DLD1 (cell line): ENCODE data around the gene DNAH14.
"Not testable (repeated sequence)": the region's sequence is repeated elsewhere in the genome, so short reads cannot be mapped to it uniquely, and the experiment has no call there.

Experiments
- in situ Hi-C: cut with HindIII; loops from 2 replicates; pipeline ENCODE4 v1.10.0; 2017; ENCODE audit warnings: low sequenced_read_pairs

The DNAH14 gene

GRCh38 chr1:224991550-224991949 is 62.1 kb downstream of the DNAH14 start:
- in situ Hi-C loops: not testable (repeated sequence)

DNA sequence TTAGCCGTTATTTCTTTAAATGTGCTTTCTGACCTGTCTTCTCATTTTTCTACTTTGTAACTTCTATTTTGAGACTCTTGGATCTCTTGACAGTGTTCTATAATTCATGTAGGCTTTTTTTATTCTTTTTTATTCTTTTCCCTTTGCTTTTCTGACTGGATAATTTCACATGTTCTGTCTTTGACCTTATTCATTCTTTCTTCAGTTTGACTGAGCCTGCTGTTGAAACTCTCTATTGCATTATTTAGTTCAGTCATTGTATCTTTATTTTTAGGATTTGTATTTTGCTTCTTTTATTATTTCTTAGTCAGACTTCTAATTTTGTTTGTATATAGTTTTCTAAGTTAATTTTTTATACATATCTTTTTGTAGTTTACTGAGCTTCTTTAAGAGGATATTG is 66.1 kb downstream of the DNAH14 start:
- in situ Hi-C loops: no loop called here

DNA sequence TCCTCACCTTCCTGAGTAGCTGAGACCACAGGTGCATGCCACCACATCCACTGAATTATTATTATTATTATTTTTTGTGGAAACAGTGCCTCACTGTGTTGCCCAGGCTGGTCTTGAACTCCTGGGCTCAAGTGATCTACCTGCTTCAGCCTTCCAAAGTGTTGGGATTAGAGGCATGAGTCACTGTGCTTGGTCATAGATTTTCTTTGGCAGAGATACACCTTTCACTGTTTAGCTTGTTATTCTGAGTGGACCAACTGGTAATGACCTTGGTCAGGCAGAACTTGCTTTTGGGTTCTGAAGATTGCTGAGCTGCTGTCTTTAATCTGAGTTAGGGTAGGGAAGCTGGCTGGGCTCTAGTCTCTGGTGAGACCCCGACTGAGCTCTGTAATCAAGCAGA is 66.8 kb downstream of the DNAH14 start:
- in situ Hi-C loops: no loop called here

DNA sequence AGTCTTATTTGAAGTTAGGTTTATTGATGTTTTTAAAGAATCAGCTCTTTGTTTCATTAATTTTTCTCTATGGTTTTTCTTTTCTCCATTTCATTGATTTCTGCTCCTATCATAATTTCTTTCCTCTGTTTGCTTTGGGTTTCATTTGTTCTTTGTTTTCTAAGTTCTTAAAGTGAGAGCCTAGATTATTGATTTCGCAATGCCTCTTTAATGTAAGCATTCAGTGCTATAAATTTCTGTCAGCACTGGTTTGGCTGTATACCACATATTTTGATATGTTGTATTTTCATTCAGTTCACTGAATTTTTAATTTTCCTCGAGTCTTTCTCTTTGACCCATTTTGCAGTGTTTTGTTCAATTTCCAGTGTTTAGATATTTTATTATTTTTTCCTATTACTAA is 68.7 kb downstream of the DNAH14 start:
- in situ Hi-C loops: no loop called here

DNA sequence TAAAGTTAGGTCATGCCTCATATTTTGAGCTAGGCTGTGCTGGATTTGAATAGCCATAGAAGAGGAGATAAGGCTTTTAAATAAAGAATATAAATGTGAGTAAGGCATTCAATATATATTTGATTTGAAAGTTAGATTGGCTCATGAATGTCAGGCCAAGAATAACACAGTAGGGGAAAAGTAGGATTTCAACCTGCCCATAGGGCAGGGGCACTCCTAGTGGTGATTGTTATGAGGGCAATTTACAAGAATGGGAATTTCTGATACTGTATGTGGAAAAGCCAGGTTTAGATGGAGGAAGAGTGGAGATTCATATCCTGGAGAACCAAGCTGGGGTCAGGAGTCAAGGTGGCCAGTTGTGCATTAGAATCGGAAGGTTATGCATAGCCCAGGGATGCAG is 74.9 kb downstream of the DNAH14 start:
- in situ Hi-C loops: no loop called here

DNA sequence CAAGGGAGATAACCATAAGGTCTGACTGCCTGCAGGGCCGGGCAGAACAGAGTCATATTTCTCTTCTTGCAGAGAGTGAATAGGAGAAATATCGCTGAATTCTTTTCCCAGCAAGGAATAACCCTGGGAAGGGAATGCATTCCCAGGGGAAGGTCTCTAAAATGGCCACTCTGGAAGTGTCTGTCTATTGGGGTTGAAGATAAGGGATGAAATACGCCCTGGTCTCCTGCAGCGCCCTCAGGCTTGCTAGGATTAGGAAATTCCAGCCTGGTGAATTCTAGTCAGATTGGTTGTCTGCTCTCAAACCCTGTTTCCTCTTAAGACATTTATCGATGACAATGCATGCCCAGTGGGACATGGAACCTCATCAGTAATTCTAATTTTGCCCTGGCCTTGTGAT is 76.9 kb downstream of the DNAH14 start:
- in situ Hi-C loops: not testable (repeated sequence)

DNA sequence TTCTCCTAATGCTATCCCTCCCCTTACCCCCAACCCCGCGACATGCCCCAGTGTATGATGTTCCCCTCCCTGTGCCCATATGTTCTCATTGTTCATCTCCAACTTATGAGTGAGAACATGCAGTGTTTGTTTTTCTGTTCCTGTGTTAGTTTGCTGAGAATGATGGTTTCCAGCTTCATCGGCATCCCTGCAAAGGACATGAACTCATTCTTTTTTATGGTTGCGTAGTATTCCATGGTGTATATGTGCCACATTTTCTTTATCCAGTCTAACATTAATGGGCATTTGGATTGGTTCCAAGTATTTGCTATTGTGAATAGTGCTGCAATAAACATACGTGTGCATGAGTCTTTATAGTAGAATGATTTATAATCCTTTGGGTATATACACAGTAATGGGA is 78.6 kb downstream of the DNAH14 start:
- in situ Hi-C loops: not testable (repeated sequence)

DNA sequence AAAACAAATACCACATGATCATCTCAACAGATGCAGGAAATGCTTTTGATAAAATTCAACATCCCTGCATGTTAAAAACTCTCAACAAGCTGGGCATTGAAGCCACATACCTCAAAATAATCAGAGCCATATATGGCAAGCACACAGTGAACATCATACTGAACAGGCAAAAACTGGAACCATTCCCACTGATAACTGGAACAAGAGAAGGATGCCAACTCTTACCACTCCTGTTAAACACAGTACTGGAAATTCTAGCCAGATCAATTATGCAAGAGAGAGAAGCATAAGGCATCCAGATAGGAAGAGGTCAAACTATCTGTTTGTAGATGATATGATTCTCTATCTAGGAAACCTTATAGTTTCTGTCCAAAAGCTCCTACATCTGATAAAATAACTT is 91.6 kb downstream of the DNAH14 start:
- in situ Hi-C loops: no loop called here

- in situ Hi-C loops: no loop called here
Measured at GRCh38 chr1:225026701-225027100, 97.2 kb downstream of the DNAH14 start.

DNA sequence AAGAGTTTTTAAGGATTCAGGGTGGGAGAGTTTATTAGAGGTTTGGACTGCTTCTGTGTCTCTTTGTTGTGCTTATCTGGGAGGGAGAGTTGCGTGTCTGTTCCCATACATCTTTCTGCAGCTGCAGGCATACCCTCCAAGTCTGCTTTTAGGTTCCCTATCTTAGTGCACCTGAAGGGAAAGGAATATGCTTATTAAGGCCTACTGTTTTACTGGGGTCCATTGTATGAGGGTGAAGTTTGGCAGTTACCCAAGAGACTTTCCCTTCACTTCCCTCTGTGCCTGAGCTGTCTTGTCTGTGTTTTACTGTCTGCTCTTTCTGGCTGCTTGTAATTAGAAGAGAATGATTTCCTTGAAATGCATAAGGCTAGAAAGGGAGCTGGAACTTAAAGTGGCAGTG is 107.0 kb downstream of the DNAH14 start:
- in situ Hi-C loops: not testable (repeated sequence)

GRCh38 chr1:225042263-225042662 is 112.8 kb downstream of the DNAH14 start:
- in situ Hi-C loops: no loop called here

DNA sequence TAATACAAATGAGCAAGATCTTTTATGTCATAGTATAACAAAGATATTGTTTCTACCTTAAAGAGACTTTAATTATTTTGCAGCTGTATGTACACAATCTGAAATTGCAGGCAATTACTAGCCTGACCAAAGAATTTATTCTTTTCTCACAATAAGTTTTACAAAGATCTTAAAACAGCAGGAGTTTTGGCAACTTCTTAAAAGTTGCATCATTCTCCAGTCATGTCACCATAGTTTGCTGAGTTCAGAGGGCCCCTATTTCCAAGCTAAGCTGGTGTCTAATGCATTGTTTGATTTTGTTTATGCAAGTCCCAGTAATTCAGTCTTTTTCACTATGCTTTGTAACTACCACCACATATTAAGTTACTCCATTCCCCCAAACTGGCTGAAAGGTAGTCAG is 114.8 kb downstream of the DNAH14 start:
- in situ Hi-C loops: no loop called here

- in situ Hi-C loops: no loop called here
Measured at GRCh38 chr1:225049594-225049993, 120.1 kb downstream of the DNAH14 start.

- in situ Hi-C loops: no loop called here
Measured at GRCh38 chr1:225063722-225064121, 134.2 kb downstream of the DNAH14 start.

- in situ Hi-C loops: no loop called here
Measured at GRCh38 chr1:225070972-225071371, 141.5 kb downstream of the DNAH14 start.

- in situ Hi-C loops: no loop called here
Measured at GRCh38 chr1:225097175-225097574, 167.7 kb downstream of the DNAH14 start.

DNA sequence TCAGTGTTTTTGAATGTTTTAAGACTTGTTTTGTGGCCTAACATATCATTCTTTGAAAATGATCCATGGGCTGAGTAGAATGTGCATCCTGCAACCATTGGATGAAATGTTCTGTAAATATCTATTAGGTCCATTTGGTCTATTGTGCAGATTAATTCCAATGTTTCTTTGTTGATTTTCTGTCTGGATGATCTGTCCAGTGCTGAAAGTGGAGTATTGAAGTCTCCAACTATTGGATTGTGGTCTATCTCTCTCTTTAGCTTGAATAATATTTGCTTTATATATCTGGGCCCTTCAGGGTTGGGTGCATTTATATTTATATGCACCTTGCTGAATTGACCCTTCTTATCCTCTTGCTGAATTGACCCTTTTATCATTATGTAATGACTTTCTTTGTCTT is 181.5 kb downstream of the DNAH14 start:
- in situ Hi-C loops: no loop called here

DNA sequence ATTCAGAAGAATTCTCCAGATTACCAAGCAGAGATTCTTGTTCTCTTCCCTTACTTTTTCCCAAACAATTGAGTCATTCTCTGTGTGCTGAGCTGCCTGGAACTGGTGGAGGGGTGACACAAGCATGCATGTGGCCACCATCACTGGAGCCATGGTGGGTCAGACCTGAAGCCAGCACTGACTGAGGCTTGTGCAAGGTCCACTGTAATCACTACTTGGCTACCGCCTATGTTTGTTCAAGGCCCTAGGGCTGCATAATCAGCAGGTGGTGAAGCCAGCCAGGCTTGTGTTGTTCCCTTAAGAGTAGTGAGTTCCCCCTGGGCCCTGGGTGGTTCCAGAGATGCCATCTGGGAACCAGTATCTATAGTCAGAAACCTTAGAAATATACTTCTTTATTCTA is 183.8 kb downstream of the DNAH14 start:
- in situ Hi-C loops: no loop called here

DNA sequence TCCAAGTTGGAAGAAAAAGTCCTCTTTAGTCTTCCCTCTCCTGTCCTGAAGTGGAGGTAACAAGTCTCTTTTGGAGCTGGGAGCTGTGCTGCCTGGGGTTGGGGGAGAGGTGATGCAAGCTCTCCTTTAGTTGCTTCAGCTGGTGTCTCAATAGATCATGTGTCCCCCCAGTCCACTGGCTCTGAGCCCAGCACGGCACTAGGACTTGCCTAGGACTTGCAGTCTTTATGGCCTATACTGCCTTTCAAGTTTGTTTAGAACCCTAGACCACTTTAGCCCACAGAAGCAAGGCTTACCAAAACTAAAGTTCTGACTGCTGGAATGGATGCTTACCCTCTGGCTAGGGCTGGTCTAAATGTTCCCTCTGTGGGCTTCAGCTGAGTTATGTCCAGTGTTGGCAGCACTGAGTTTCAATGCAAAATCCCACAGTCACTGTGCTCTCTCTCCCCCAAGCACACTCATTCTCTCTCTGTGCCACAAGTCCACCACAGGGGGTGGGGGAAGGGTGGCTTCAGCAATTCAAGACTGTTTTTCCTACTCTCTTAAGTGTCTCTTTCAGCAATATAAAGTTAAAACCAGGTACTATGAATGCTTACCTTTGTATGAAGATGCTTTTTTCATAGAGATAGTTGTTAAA is 185.0 kb downstream of the DNAH14 start:
- in situ Hi-C loops: no loop called here

DNA sequence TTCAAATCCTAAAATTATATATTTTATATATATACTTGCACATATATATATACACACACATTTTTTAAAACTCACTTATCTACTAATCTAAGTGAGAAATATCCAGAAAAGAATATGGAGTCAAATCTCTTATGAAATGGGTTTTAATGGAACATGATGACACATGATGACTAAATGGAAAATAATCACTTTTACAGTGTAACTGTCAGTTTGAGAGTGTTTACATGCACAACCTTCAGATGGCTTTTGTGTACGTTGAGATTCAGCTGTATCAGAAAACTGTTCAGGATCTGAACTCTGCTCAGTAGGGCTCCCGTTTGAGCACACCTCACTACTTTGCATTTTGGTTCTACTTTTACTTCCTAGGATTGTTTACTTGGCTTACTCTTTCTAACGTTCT is 189.8 kb downstream of the DNAH14 start:
- in situ Hi-C loops: no loop called here

DNA sequence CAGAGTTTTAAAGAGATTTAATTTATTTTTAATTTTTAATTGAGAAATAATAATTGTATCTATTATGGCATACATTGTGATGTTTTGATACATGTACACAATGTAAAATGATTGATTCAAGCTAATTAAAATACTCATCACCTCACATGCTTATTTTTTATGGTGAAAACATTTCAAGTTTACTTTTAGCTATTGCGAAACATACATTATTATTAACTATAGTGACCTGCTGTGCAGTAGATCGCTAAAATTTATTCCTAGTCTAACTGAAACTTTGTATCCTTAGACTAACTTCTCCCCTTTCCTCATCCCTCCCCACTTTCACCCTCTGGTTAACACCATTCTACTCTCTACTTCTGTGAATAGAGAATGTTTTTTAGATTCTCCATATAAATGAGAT is 191.6 kb downstream of the DNAH14 start:
- in situ Hi-C loops: no loop called here

GRCh38 chr1:225131869-225132268 is 202.4 kb downstream of the DNAH14 start:
- in situ Hi-C loops: no loop called here

DNA sequence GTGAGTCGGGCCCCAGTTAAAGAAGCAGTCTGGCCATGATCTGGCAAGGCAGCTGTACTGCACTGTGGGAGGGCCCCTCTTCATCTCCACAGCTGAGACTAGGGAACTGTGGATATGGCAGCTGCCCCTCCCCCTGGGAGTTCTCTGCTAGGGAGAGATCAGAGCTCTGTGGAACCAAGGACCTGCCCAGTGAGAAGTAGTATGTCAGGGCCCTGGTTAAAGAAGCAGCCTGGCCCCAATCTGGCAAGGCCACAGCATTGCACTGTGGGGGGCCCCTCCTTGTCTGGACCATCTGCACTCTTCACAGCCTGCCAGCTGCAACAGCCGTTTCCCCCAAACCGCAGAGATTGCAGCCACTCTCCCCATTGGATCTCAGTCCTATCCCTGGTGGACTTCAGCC is 208.5 kb downstream of the DNAH14 start:
- in situ Hi-C loops: no loop called here
